H1 (cell line): ENCODE measurements around the gene NEDD4L. TPM values are rescaled to one million over a fixed set of nuclear protein-coding genes. Genes with fewer than 3 reads are reported as not detected.

Source experiments
- CTCF ChIA-PET: fragments of 300-600 bp; sonication (Branson Sonifier 250); formaldehyde crosslinking; loops from one replicate; lab custom pipeline; 2021; ENCODE audit not compliant: partially characterized antibody; lab: Charles Lee
- POLR2A ChIA-PET: fragments of 300-600 bp; sonication (Branson Sonifier 250); formaldehyde crosslinking; loops from one replicate; lab custom pipeline; 2021; ENCODE audit warnings: inconsistent platforms; ENCODE audit not compliant: partially characterized antibody; lab: Charles Lee
- DNase-seq, 2 experiments: peaks; one replicate each; pipeline versions ENCODE4 v3.0.0 to v3.0.0-alpha.2; 2010 to 2022; ENCODE audit warnings: low spot score in 2 of 2, low read depth in 1 of 2, mixed read lengths in 1 of 2
- FAIRE-seq: peaks from 2 replicates; lab custom pipeline; 2011; peaks lifted over from hg19 to GRCh38; lab: Jason Lieb, UNC
- H2AFZ ChIP-seq: 2 replicates; pipeline ENCODE4 v1.8.1; 2012; ENCODE audit warnings: low read length, inconsistent platforms
- H2AK5ac ChIP-seq: 2 replicates; pipeline ENCODE4 v1.6.1; 2013; ENCODE audit warnings: low read depth, low read length
- H2BK120ac ChIP-seq: replicated peaks from 2 replicates; pipeline ENCODE3; 2013; ENCODE audit warnings: low read depth, low read length, inconsistent platforms
- H2BK12ac ChIP-seq: 2 replicates; pipeline ENCODE4 v1.6.1; 2013; ENCODE audit warnings: low read depth, low read length
- H2BK15ac ChIP-seq: 2 replicates; pipeline ENCODE4 v1.6.1; 2013; ENCODE audit warnings: low read length
- H2BK20ac ChIP-seq: 2 replicates; pipeline ENCODE4 v1.6.1; 2013; ENCODE audit warnings: low read length
- H2BK5ac ChIP-seq: 2 replicates; pipeline ENCODE4 v1.6.1; 2013; ENCODE audit warnings: low read depth, low read length
- H3K14ac ChIP-seq: 2 replicates; pipeline ENCODE4 v1.6.1; 2013; ENCODE audit warnings: inconsistent platforms; ENCODE audit not compliant: insufficient read length
- H3K18ac ChIP-seq: 2 replicates; pipeline ENCODE4 v1.6.1; 2013; ENCODE audit warnings: low read length; ENCODE audit errors: extremely low read depth
- H3K23ac ChIP-seq: 2 replicates; pipeline ENCODE4 v1.6.1; 2013; ENCODE audit warnings: inconsistent platforms; ENCODE audit not compliant: insufficient read length
- H3K23me2 ChIP-seq: 2 replicates; pipeline ENCODE4 v1.6.1; 2013; ENCODE audit warnings: low read depth, low read length
- H3K27ac ChIP-seq: 2 replicates; pipeline ENCODE4 v1.6.1; 2011; ENCODE audit warnings: low read depth, low read length, inconsistent platforms
- H3K27me3 ChIP-seq, 4 experiments: replicated peaks in 1 of 4; 1 replicate in 1 of 4; 2 replicates in 3 of 4; pipeline versions ENCODE4 v1.6.1 to v1.8.1; 2011 to 2013; ENCODE audit warnings: low read length in 3 of 4, mild to moderate bottlenecking in 3 of 4, inconsistent platforms in 2 of 4, mixed read lengths in 2 of 4, moderate library complexity in 1 of 4; ENCODE audit not compliant: control insufficient read depth in 3 of 4, insufficient read depth in 3 of 4; ENCODE audit errors: extremely low read depth in 1 of 4
- H3K36me3 ChIP-seq, 4 experiments: 2 replicates each; pipeline versions ENCODE4 v1.6.1 to v1.8.1; 2011 to 2013; ENCODE audit warnings: mild to moderate bottlenecking in 4 of 4, low read length in 3 of 4, moderate library complexity in 2 of 4, control low read depth in 1 of 4, inconsistent platforms in 1 of 4; ENCODE audit not compliant: insufficient read depth in 4 of 4, control insufficient read depth in 2 of 4
- H3K4ac ChIP-seq: replicated peaks from 2 replicates; pipeline ENCODE3; 2013; ENCODE audit warnings: low read length, low read depth, mixed read lengths, inconsistent platforms; ENCODE audit not compliant: insufficient read length
- H3K4me1 ChIP-seq, 4 experiments: replicated peaks in 1 of 4; 1 replicate in 1 of 4; 2 replicates in 3 of 4; pipeline versions ENCODE4 v1.6.1 to v1.8.1; 2011 to 2013; ENCODE audit warnings: low read length in 3 of 4, inconsistent platforms in 2 of 4, mixed read lengths in 1 of 4; ENCODE audit not compliant: insufficient read depth in 4 of 4, control insufficient read depth in 3 of 4
- H3K4me2 ChIP-seq, 2 experiments: 2 replicates each; pipeline versions ENCODE4 v1.6.1 to v1.8.1; 2011 to 2013; ENCODE audit warnings: low read depth in 2 of 2, low read length in 2 of 2, control low read depth in 1 of 2, inconsistent platforms in 1 of 2, mild to moderate bottlenecking in 1 of 2; ENCODE audit not compliant: insufficient read depth in 1 of 2
- H3K4me3 ChIP-seq, 4 experiments: fragments of 200-600, 300-600 bp in 1 of 4; sonication (generic), shearing (Covaris generic), sonication (Bioruptor Twin) in 1 of 4; 2 replicates each; pipeline versions ENCODE4 v1.5.1 to v1.8.1; 2011 to 2016; ENCODE audit warnings: low read length in 4 of 4, low read depth in 3 of 4, control low read depth in 2 of 4, inconsistent platforms in 2 of 4, mild to moderate bottlenecking in 2 of 4, mixed read lengths in 1 of 4, moderate library complexity in 1 of 4; ENCODE audit not compliant: insufficient read depth in 2 of 4; ENCODE audit errors: extremely low read depth in 1 of 4
- H3K56ac ChIP-seq: replicated peaks from 2 replicates; pipeline ENCODE3; 2013; ENCODE audit warnings: low read depth, mild to moderate bottlenecking, mixed read lengths, low read length, inconsistent platforms; ENCODE audit not compliant: insufficient read length
- H3K79me1 ChIP-seq: 2 replicates; pipeline ENCODE4 v1.6.1; 2013; ENCODE audit warnings: low read depth, low read length, control low read depth
- H3K79me2 ChIP-seq, 2 experiments: 2 replicates each; pipeline versions ENCODE4 v1.6.1 to v1.8.1; 2012 to 2013; ENCODE audit warnings: low read length in 2 of 2, mild to moderate bottlenecking in 2 of 2, inconsistent platforms in 1 of 2; ENCODE audit not compliant: insufficient read depth in 2 of 2, control insufficient read depth in 1 of 2
- H3K9ac ChIP-seq, 4 experiments: replicated peaks in 1 of 4; 1 replicate in 1 of 4; 2 replicates in 3 of 4; pipeline versions ENCODE4 v1.6.1 to v1.8.1; 2011 to 2013; ENCODE audit warnings: low read depth in 3 of 4, low read length in 3 of 4, control low read depth in 2 of 4, mild to moderate bottlenecking in 2 of 4, moderate library complexity in 2 of 4, inconsistent platforms in 1 of 4; ENCODE audit errors: extremely low read depth in 1 of 4
- H3K9me3 ChIP-seq, 2 experiments: 2 replicates each; pipeline versions ENCODE4 v1.6.1 to v1.8.1; 2012 to 2013; ENCODE audit warnings: mild to moderate bottlenecking in 2 of 2, moderate library complexity in 2 of 2, control low read depth in 1 of 2, inconsistent platforms in 1 of 2, low read depth in 1 of 2, low read length in 1 of 2, mixed read lengths in 1 of 2; ENCODE audit not compliant: insufficient read depth in 2 of 2
- H4K20me1 ChIP-seq, 2 experiments: replicated peaks in 1 of 2; 2 replicates each; pipeline versions ENCODE3 to v1.8.1; 2011 to 2013; ENCODE audit warnings: inconsistent platforms in 2 of 2, low read length in 2 of 2, mild to moderate bottlenecking in 1 of 2; ENCODE audit not compliant: insufficient read depth in 2 of 2, control insufficient read depth in 1 of 2
- H4K5ac ChIP-seq: 2 replicates; pipeline ENCODE4 v1.6.1; 2013; ENCODE audit warnings: low read length, low read depth, mixed read lengths, inconsistent platforms; ENCODE audit not compliant: insufficient read length
- H4K8ac ChIP-seq: 2 replicates; pipeline ENCODE4 v1.8.0; 2013; ENCODE audit warnings: mild to moderate bottlenecking, moderate library complexity, low read length, inconsistent platforms; ENCODE audit not compliant: insufficient read depth; ENCODE audit errors: extremely low read depth
- H4K91ac ChIP-seq: replicated peaks from 2 replicates; pipeline ENCODE3; 2013; ENCODE audit warnings: low read length, mixed read lengths, inconsistent platforms; ENCODE audit not compliant: insufficient read length
- CHD1 ChIP-seq: IDR thresholded peaks from 2 replicates; pipeline ENCODE4 v1.6.1; 2012; ENCODE audit warnings: low read depth, low read length, improper control_type of control experiment
- EP300 ChIP-seq, 2 experiments: IDR thresholded peaks; 1 replicate in 1 of 2; 2 replicates in 1 of 2; pipeline ENCODE4 v1.6.1; 2011 to 2012; ENCODE audit warnings: low read depth in 2 of 2, low read length in 2 of 2, mild to moderate bottlenecking in 2 of 2, borderline replicate concordance in 1 of 2, inconsistent platforms in 1 of 2, moderate library complexity in 1 of 2
- MAFK ChIP-seq: IDR thresholded peaks from 2 replicates; pipeline ENCODE4 v1.6.1; 2012; ENCODE audit warnings: low read depth, mild to moderate bottlenecking, improper control_type of control experiment, low read length
- RAD21 ChIP-seq, 2 experiments: IDR thresholded peaks in 1 of 2; conservative IDR thresholded peaks in 1 of 2; 2 replicates each; pipeline ENCODE4 v1.6.1; 2011; ENCODE audit warnings: low read depth in 2 of 2, low read length in 2 of 2, improper control_type of control experiment in 1 of 2, inconsistent platforms in 1 of 2, mild to moderate bottlenecking in 1 of 2, moderate library complexity in 1 of 2
- SIX5 ChIP-seq: IDR thresholded peaks from 2 replicates; pipeline ENCODE4 v1.6.1; 2011; ENCODE audit warnings: mild to moderate bottlenecking, low read depth, low read length
- SP1 ChIP-seq: IDR thresholded peaks from 2 replicates; pipeline ENCODE4 v1.6.1; 2011; ENCODE audit warnings: low read depth, low read length
- WGBS, 2 experiments: shearing (Covaris generic) in 1 of 2; methylation state at CpG; one replicate each; pipeline versions ENCODE4 v1.1.6 to v1.1.7; 2013 to 2015; ENCODE audit warnings: low lambda C conversion rate in 2 of 2, mixed read lengths in 2 of 2, inconsistent platforms in 1 of 2, low coverage in 1 of 2, missing lambda C conversion rate in 1 of 2; ENCODE audit not compliant: insufficient replicate concordance in 2 of 2, insufficient coverage in 1 of 2, insufficient read length in 1 of 2; ENCODE audit errors: extremely low coverage in 1 of 2, missing lambda C conversion rate in 1 of 2; 5-methylcytosine and 5-hydroxymethylcytosine counted together
- polyA plus RNA-seq, 7 experiments: library from polyadenylated mRNA; depleted of rRNA in 3 of 7; stranded (reverse) in 5 of 7; unstranded in 2 of 7; fragments of >200 nt in 5 of 7; fragments of 200-250 nt in 2 of 7; gene quantifications; 1 replicate in 5 of 7; 2 replicates in 1 of 7; 4 replicates in 1 of 7; pipeline versions ENCODE4 v1.2.1 to v1.2.3, GENCODE V29; 2011 to 2013; ENCODE audit warnings: missing spikeins in 2 of 7, mixed read lengths in 2 of 7
- total RNA-seq: library from RNA; stranded (reverse); fragmentation: NEBNext Ultra II Directional; extraction: Animal tissue kit (Norgen Biotek cat#: 25700); gene quantifications from 2 replicates; pipeline ENCODE4 v1.2.1, GENCODE V29; 2021
- TF ChIP-seq, protein P1 (sequence below): IDR thresholded peaks from 2 replicates; pipeline ENCODE4 v1.6.1; 2011; ENCODE audit warnings: low read depth, mild to moderate bottlenecking, low read length; ENCODE audit not compliant: insufficient read depth

Gene NEDD4L
- total and polyA plus RNA-seq, 2 of the 8 experiments (the other 6 are each of a cell fraction or from before 2014, with no cell fraction given) = 37.3 to 69.8 TPM

DNA sequence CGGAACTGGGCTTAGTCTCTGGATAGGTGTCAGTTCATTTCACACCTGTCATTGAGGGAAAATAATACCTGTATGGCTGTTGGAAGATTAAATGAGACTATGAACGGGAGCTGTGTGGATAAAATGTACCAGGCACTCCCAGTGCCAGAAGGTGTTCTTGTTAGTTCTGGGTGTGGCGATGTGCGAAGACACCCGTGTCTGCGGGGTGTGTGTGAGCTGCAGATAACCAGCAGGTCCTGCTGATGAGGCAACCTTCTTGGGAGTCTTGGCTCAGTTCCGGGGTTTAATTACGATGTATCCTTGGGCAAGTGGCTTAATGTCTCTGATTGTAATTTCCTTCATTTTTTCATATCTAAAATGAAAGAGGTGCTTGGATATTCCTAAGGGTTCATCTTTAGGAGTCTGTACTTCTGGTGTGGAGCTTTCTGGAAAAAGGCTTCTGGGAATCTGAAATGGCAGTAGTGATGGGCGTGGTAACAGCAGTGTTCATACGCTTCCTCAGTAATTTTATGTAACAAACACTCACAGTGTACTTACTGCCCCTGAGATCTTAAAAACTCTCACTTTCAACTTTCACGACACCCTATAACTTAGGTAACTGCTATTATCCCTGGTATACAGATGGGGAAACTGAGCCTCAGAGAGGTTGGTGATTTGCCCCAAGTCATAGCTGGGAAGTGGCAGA, 35.0 kb downstream of the NEDD4L start:
- Histone ChIP-seq H3K9me3 (no peaks in the 10 kb centered on the region), H3K79me1 (peaks cover 5% of the 10 kb centered on the region), H3K4me3 (no peak overlapping the region), H3K9ac (no peak overlapping the region), H2BK12ac (no peak overlapping the region), H2BK20ac (no peak overlapping the region), H3K18ac (no peak overlapping the region), H3K27ac (no peak overlapping the region), H3K27me3 (no peaks in the 10 kb centered on the region; a peak in 1 of 7 replicates), H4K8ac (no peak overlapping the region), H3K79me2 (peaks cover 0 to 68% of the 10 kb centered on the region in 2 experiments; a peak in 2 of 4 replicates), H4K5ac (no peak overlapping the region), H2BK5ac (no peak overlapping the region), H3K56ac (no peak overlapping the region), H3K4me2 (no peak overlapping the region), H3K4me1 (peaks cover 0 to 2% (median 0%) of the 10 kb centered on the region in 4 experiments; a peak in 4 of 7 replicates), H2AFZ (no peak overlapping the region), H3K36me3 (no peaks in the 10 kb centered on the region), H2AK5ac (no peak overlapping the region), H2BK15ac (no peak overlapping the region), H4K91ac (no peak overlapping the region), H3K23ac (no peak overlapping the region), H4K20me1 (peaks cover 0 to 5% of the 10 kb centered on the region in 2 experiments), H3K4ac (no peak overlapping the region), H2BK120ac (no peak overlapping the region), H3K23me2 (no peaks in the 10 kb centered on the region), H3K14ac (no peak overlapping the region)
- ChIA-PET POLR2A (interaction anchor here (0.6 kb wide), 1 partner anchor 14 kb away, joined by 3 read pairs; no protein-coding TSS in a partner anchor), CTCF (interaction anchor here (1.0 to 1.6 kb wide), 6 partner anchors 13 to 57 kb away, joined by 3 to 5 read pairs (median 4); partner anchors contain the start of gene NEDD4L)
- FAIRE-seq (no peak), DNase-seq (no peak)
- TF ChIP-seq SP1 (no peak), MAFK (no peak), RAD21 (IDR thresholded peaks at IDR 0.05 in 1 of 2, conservative IDR thresholded peaks at IDR 0.05 in 1 of 2; ENCODE audit: low read depth in 2 of 2, low read length in 2 of 2) (no peak), EP300 (IDR thresholded peaks at IDR 0.05; ENCODE audit: borderline replicate concordance in 1 of 2, low read depth in 2 of 2, low read length in 2 of 2) (no peak), CHD1 (no peak), SIX5 (no peak)
- TF ChIP-seq, protein P1, sequence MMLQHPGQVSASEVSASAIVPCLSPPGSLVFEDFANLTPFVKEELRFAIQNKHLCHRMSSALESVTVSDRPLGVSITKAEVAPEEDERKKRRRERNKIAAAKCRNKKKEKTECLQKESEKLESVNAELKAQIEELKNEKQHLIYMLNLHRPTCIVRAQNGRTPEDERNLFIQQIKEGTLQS = no peak
- 94% methylated on average over 11 of the region's 11 CpGs; no CpG with 5 or more reads in 1 of the 2 experiments for WGBS, 2 experiments
